H9 (cell line): ENCODE results near the gene MAGEA2B. TPM values are rescaled to one million over a fixed set of nuclear protein-coding genes. Genes with fewer than 3 reads are reported as not detected.

Experiments used
- DNase-seq: peaks from one replicate; pipeline ENCODE4 v3.0.0-alpha.2; 2017
- H2AFZ ChIP-seq: one replicate; pipeline ENCODE4 v1.6.1; 2013; ENCODE audit warnings: mild to moderate bottlenecking, low read length, control low read depth, moderate library complexity
- H2AK5ac ChIP-seq: 2 replicates; pipeline ENCODE4 v1.6.1; 2013; ENCODE audit warnings: low read length, control low read depth, mixed read lengths; ENCODE audit not compliant: insufficient read length
- H2BK120ac ChIP-seq: one replicate; pipeline ENCODE4 v1.6.1; 2013; ENCODE audit warnings: low read depth, mild to moderate bottlenecking, low read length, control low read depth, inconsistent platforms; ENCODE audit not compliant: poor library complexity, severe bottlenecking
- H2BK12ac ChIP-seq: 2 replicates; pipeline ENCODE4 v1.6.1; 2013; ENCODE audit warnings: low read length, control low read depth, mixed read lengths, low read depth; ENCODE audit not compliant: insufficient read length
- H2BK15ac ChIP-seq: 2 replicates; pipeline ENCODE4 v1.6.1; 2013; ENCODE audit warnings: low read depth, low read length, control low read depth
- H2BK20ac ChIP-seq: one replicate; pipeline ENCODE4 v1.6.1; 2013; ENCODE audit warnings: low read depth, mild to moderate bottlenecking, low read length, control low read depth, inconsistent platforms; ENCODE audit not compliant: poor library complexity, severe bottlenecking
- H2BK5ac ChIP-seq: 2 replicates; pipeline ENCODE4 v1.6.1; 2013; ENCODE audit warnings: low read length, control low read depth, mixed read lengths; ENCODE audit not compliant: insufficient read length
- H3K14ac ChIP-seq: 2 replicates; pipeline ENCODE4 v1.6.1; 2013; ENCODE audit warnings: low read length, control low read depth; ENCODE audit not compliant: insufficient read depth
- H3K18ac ChIP-seq: 2 replicates; pipeline ENCODE4 v1.6.1; 2013; ENCODE audit warnings: low read depth, mild to moderate bottlenecking, mixed read lengths, low read length, control low read depth; ENCODE audit not compliant: insufficient read length
- H3K23ac ChIP-seq: 2 replicates; pipeline ENCODE4 v1.6.1; 2013; ENCODE audit warnings: low read length, control low read depth, mixed read lengths, low read depth; ENCODE audit not compliant: insufficient read length
- H3K23me2 ChIP-seq: 2 replicates; pipeline ENCODE4 v1.6.1; 2013; ENCODE audit warnings: low read depth, mild to moderate bottlenecking, mixed read lengths, low read length, control low read depth; ENCODE audit not compliant: insufficient read length, poor library complexity, severe bottlenecking
- H3K27ac ChIP-seq: 2 replicates; pipeline ENCODE4 v1.5.1; 2013; ENCODE audit warnings: low read length, control low read depth, mixed read lengths, low read depth; ENCODE audit not compliant: insufficient read length
- H3K27me3 ChIP-seq: 2 replicates; pipeline ENCODE4 v1.6.1; 2013; ENCODE audit warnings: low read length, control low read depth, inconsistent platforms; ENCODE audit not compliant: insufficient read depth
- H3K4ac ChIP-seq: 2 replicates; pipeline ENCODE4 v1.6.1; 2013; ENCODE audit warnings: low read depth, mild to moderate bottlenecking, control low read depth, inconsistent platforms, low read length, moderate library complexity
- H3K4me1 ChIP-seq: 2 replicates; pipeline ENCODE4 v1.6.1; 2013; ENCODE audit warnings: low read length, control low read depth, inconsistent platforms; ENCODE audit not compliant: insufficient read depth
- H3K4me2 ChIP-seq: 2 replicates; pipeline ENCODE4 v1.6.1; 2013; ENCODE audit warnings: low read length, control low read depth, mixed read lengths; ENCODE audit not compliant: insufficient read length, insufficient read depth
- H3K56ac ChIP-seq: 2 replicates; pipeline ENCODE4 v1.6.1; 2013; ENCODE audit warnings: low read depth, mild to moderate bottlenecking, mixed read lengths, low read length, control low read depth; ENCODE audit not compliant: insufficient read length
- H3K79me1 ChIP-seq: 2 replicates; pipeline ENCODE4 v1.6.1; 2013; ENCODE audit warnings: low read depth, mild to moderate bottlenecking, moderate library complexity, low read length, control low read depth, inconsistent platforms; ENCODE audit not compliant: insufficient read depth, poor library complexity, severe bottlenecking
- H3K79me2 ChIP-seq: 2 replicates; pipeline ENCODE4 v1.6.1; 2013; ENCODE audit warnings: low read length, control low read depth, inconsistent platforms; ENCODE audit not compliant: insufficient read depth
- H3K9ac ChIP-seq: 2 replicates; pipeline ENCODE4 v1.6.1; 2013; ENCODE audit warnings: low read length, control low read depth, mixed read lengths; ENCODE audit not compliant: insufficient read length; ENCODE audit errors: extremely low read depth
- H3K9me3 ChIP-seq: one replicate; pipeline ENCODE4 v1.6.1; 2013; ENCODE audit warnings: low read depth, low read length, inconsistent platforms; ENCODE audit not compliant: control insufficient read depth
- H3T11ph ChIP-seq: one replicate; pipeline ENCODE4 v1.6.1; 2013; ENCODE audit warnings: mild to moderate bottlenecking, low read length, control low read depth, inconsistent platforms
- H4K20me1 ChIP-seq: one replicate; pipeline ENCODE4 v1.6.1; 2013; ENCODE audit not compliant: control insufficient read depth, insufficient read length, insufficient read depth
- H4K5ac ChIP-seq: 2 replicates; pipeline ENCODE4 v1.6.1; 2013; ENCODE audit warnings: low read depth, mild to moderate bottlenecking, mixed read lengths, low read length, control low read depth; ENCODE audit not compliant: insufficient read length
- H4K8ac ChIP-seq: replicated peaks from 2 replicates; pipeline ENCODE4 v1.6.1; 2013; ENCODE audit warnings: low read length, control low read depth, mixed read lengths, low read depth; ENCODE audit not compliant: insufficient read length
- H4K91ac ChIP-seq: 2 replicates; pipeline ENCODE4 v1.6.1; 2013; ENCODE audit warnings: low read depth, mild to moderate bottlenecking, moderate library complexity, mixed read lengths, low read length, control low read depth; ENCODE audit not compliant: insufficient read length
- H3K27ac Mint-ChIP-seq, 3 experiments: 2 replicates in 2 of 3; 3 replicates in 1 of 3; pipeline ENCODE4 v1.8.0; 2020 to 2021; ENCODE audit warnings: mixed read lengths in 3 of 3, mild to moderate bottlenecking in 1 of 3, moderate library complexity in 1 of 3
- H3K27me3 Mint-ChIP-seq: 2 replicates; pipeline ENCODE4 v1.8.0; 2021; ENCODE audit warnings: low read depth, mild to moderate bottlenecking, moderate library complexity, mixed read lengths
- H3K36me3 Mint-ChIP-seq, 3 experiments: 2 replicates in 2 of 3; 3 replicates in 1 of 3; pipeline ENCODE4 v1.8.0; 2020 to 2021; ENCODE audit warnings: low read depth in 3 of 3, mixed read lengths in 3 of 3; ENCODE audit not compliant: insufficient read depth in 1 of 3
- H3K4me1 Mint-ChIP-seq, 2 experiments: 2 replicates each; pipeline ENCODE4 v1.8.0; 2020; ENCODE audit warnings: mixed read lengths in 2 of 2
- H3K4me3 Mint-ChIP-seq, 2 experiments: 2 replicates in 1 of 2; 3 replicates in 1 of 2; pipeline ENCODE4 v1.8.0; 2020 to 2021; ENCODE audit warnings: mild to moderate bottlenecking in 2 of 2, mixed read lengths in 2 of 2, moderate library complexity in 1 of 2
- H3K9me3 Mint-ChIP-seq, 2 experiments: 2 replicates in 1 of 2; 3 replicates in 1 of 2; pipeline ENCODE4 v1.8.0; 2020; ENCODE audit warnings: mild to moderate bottlenecking in 2 of 2, mixed read lengths in 2 of 2, moderate library complexity in 1 of 2
- WGBS: extraction: QIAGEN DNeasy Blood & Tissue Kit; methylation state at CpG from one replicate; pipeline ENCODE4 v1.1.7; 2013; ENCODE audit warnings: missing lambda C conversion rate, low lambda C conversion rate, mixed read lengths; ENCODE audit not compliant: insufficient read length; ENCODE audit errors: extremely low coverage; 5-methylcytosine and 5-hydroxymethylcytosine counted together
- total RNA-seq: library from RNA; stranded (reverse); gene quantifications from 2 replicates; pipeline ENCODE4 v1.2.1, GENCODE V29; 2021
- TF ChIP-seq, protein P1 (sequence below): fragments of 200-600 bp; sonication (generic); conservative IDR thresholded peaks from 3 replicates; pipeline ENCODE4 v1.8.0; 2021; ENCODE audit warnings: antibody characterized with exemption, mild to moderate bottlenecking

The MAGEA2B gene
- total RNA-seq, 1 experiment from 2014 or later: not detected

- Histone ChIP-seq H3K9ac (no peak overlapping the region), H3K23ac (no peak overlapping the region), H2BK120ac (no peak overlapping the region), H3K79me1 (no peaks in the 10 kb centered on the region), H3K79me2 (no peaks in the 10 kb centered on the region), H3K9me3 (peaks cover 15% of the 10 kb centered on the region), H3K27me3 (no peaks in the 10 kb centered on the region), H3K4me1 (no peaks in the 10 kb centered on the region), H3K4ac (no peak overlapping the region), H2AK5ac (no peak overlapping the region), H3K23me2 (no peaks in the 10 kb centered on the region), H3T11ph (no peak overlapping the region), H4K5ac (no peak overlapping the region), H2BK20ac (no peak overlapping the region), H3K14ac (no peak overlapping the region), H2BK12ac (no peak overlapping the region), H4K91ac (no peak overlapping the region), H3K18ac (no peak overlapping the region), H2BK15ac (no peak overlapping the region), H3K56ac (no peak overlapping the region), H2BK5ac (no peak overlapping the region), H4K20me1 (no peaks in the 10 kb centered on the region), H3K4me2 (no peak overlapping the region), H2AFZ (no peak overlapping the region), H3K27ac (no peak overlapping the region), H4K8ac (no peak overlapping the region)
- Mint-ChIP-seq H3K27ac (no peak overlapping the region), H3K9me3 (peaks cover 37 to 42% of the 10 kb centered on the region in 2 experiments), H3K36me3 (no peaks in the 10 kb centered on the region; a peak in 1 of 7 replicates), H3K4me3 (no peak overlapping the region), H3K4me1 (no peaks in the 10 kb centered on the region), H3K27me3 (peaks cover 3% of the 10 kb centered on the region)
- TF ChIP-seq, protein P1, sequence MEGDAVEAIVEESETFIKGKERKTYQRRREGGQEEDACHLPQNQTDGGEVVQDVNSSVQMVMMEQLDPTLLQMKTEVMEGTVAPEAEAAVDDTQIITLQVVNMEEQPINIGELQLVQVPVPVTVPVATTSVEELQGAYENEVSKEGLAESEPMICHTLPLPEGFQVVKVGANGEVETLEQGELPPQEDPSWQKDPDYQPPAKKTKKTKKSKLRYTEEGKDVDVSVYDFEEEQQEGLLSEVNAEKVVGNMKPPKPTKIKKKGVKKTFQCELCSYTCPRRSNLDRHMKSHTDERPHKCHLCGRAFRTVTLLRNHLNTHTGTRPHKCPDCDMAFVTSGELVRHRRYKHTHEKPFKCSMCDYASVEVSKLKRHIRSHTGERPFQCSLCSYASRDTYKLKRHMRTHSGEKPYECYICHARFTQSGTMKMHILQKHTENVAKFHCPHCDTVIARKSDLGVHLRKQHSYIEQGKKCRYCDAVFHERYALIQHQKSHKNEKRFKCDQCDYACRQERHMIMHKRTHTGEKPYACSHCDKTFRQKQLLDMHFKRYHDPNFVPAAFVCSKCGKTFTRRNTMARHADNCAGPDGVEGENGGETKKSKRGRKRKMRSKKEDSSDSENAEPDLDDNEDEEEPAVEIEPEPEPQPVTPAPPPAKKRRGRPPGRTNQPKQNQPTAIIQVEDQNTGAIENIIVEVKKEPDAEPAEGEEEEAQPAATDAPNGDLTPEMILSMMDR: no peak
- DNase-seq: no peak
- WGBS: no CpG with 5 or more reads among the region's 7 CpGs
Observed at GRCh38 chrX:152725409-152725808, 11.0 kb downstream of the MAGEA2B start.
